HG03457 (cell line): ENCODE data around the gene HES5.
"Not testable (repeated sequence)": the region's sequence is repeated elsewhere in the genome, so short reads cannot be mapped to it uniquely, and the experiment has no call there.

Experiments used
- ATAC-seq: cut with Tn5 transposase; IDR thresholded peaks from one replicate; pipeline ENCODE4 v1.9.1; 2021; ENCODE audit warnings: moderate number of reproducible peaks; ENCODE audit not compliant: unreplicated experiment

Gene HES5, protein sequence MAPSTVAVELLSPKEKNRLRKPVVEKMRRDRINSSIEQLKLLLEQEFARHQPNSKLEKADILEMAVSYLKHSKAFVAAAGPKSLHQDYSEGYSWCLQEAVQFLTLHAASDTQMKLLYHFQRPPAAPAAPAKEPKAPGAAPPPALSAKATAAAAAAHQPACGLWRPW

DNA sequence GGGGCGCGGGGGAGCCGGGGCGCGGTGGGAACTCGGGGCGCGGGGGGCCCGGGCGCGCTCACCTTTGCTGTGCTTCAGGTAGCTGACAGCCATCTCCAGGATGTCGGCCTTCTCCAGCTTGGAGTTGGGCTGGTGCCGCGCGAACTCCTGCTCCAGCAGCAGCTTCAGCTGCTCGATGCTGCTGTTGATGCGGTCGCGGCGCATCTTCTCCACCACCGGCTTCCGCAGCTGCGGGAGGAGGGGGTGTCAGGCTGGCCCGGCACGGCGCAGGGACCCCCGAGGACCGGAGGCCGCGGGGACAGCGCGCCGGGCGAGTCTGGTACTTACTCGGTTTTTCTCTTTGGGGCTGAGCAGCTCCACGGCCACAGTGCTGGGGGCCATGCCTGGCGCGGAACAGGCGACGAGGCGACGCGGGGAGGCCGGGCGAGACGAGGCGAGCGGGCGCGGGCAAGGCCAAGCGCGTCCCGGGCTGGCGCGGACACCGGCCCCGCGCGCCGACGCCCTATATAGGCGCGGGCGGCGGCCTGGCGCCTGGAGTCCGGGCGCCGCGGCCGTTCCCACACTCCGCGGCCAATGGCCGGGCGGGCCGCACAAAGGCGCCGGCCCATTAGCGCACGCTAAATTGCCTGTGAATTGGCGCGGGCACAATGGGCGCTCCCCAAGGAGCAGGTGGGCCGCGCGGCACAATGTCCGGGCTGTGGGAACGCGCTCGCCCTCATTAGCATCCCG, at the start of gene HES5:
HES5 (minus strand) TSS at position 480 of the 729 bp plus-strand sequence; CDS start at position 381, 99 bp downstream.
- ATAC-seq = no peak

DNA sequence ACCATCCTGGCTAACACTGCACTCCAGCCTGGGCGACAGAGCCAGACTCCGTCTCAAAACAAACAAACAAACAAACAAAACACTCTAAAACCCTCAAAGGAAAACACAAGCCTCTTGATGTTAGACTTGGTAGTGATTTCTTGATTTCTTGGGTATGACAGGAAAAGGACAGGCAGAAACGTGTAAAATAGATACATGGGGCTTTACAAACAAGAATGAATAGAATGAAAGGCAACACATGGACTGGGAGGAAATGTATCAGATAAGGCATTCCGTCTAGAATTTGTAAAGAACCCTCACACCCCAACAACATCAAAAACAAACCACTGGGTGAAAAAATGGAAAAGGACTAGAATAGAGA, 48.7 kb upstream of the HES5 start:
- no peak for ATAC-seq

DNA sequence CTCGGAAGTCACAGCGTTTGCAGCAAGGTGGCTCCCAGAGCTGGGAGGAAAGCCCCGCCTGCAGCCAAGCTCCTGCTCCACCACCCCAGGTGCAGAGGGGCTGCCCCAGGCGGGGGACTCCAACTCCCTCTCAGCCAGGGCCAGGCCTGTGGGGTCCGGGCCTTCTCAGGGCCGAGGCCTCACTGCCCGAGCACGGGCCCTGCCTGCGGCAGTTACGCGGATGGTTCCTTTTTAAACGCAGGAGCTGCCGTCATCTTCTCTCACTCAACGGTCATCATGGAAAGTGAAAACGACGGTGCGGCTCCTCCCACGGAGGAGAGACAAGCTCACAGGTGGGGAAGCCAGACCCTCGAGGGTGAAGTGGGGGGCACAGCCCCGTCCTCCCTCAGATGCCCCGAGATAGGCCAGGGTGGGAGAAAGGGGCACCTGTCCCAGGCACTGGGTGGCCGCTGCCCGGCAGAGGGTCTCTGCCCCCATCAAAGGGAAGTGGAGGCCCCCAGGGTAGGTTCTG, 47.6 kb upstream of the HES5 start:
- peak; percentile 22 for ATAC-seq

DNA sequence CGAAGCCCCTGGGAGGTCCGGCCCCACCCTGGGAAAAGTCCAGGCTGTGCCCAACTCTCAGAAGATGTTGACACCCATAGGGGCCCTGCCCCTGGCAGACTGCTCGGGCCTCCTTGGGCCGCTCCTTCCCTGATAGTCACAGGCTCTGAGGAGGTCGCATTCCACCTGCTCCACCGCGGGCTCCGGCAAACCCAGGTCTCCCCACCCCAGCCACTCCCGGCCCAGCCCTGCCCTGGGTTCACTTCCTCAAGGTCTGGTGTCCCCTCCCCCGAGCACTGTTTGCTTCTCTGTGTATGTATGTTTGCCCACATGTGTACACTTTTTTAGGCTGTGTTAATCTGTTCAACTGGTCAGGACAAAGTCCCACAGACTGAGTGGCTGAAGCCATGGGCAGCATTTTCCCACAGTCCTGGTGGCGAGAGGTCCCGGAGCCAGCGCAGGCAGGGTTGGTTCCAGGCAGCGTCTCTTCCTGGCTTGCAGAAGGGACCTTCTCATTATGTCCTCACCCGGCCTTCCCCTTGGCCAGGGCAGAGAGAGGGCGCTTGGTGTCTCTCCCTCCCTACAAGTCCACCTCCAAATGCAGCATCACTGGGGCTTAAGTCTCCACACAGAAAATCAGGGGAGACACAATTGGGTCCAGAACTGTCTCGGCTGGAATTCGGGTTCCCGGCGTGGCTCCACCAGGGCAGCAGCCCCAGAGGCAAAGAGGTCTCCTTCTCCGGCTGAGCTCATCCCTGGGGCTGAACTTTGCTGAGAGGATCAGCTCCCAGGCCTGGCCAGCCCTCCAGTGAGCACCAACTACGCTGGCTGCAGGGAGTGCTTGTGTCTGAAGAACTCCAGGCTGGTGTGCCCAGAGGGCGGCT, 46.0 kb upstream of the HES5 start:
- ATAC-seq = no peak

DNA sequence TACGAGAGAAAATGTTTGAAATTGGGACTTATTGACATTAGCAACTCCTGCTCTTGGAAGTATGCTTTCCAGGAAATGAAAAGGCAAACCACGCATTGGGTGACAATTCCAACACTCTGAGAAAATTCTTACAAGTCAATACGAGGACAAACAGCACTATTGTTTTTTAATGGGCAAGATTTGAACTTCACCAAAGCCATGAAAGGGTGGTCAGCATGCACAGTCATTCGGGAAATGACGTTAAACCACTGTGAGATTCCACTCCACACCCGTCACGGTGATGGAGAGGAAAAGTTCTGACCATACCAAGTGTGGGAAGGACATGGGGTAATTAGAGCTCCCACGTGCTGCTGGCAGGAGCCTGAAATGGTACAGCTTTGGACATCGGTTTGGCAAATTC, 44.3 kb upstream of the HES5 start:
- ATAC-seq = no peak

DNA sequence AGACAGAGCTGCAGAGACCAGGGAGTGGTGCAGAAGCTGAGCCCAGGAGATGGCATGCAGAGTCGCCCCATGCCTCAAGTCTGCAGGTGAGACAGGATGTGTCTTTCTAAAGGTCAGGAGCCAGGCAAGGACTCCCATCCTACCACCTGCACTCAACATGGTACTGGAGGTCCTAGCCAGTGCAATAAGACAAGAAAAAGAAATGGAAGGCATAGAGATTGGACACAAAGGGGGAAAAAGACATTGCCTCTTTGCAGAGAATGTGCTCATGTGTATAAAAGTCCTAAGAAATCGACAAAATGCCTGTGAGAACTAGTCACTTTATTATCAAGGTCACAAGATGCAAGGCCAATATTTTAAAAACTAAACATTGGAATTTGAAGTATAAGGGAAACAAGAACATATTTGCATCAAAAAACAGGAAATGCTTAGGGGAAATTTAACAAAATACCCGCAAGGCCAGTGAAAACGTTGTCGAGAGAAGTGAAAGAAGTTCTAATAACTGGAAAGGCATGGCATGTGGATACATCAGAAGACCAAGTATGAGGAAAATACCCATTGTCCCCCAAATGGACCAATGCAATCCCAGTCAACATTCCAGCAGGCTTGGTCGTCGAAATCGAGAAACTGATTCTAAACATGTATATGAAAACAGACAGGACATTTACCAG, 43.3 kb upstream of the HES5 start:
- no peak for ATAC-seq

DNA sequence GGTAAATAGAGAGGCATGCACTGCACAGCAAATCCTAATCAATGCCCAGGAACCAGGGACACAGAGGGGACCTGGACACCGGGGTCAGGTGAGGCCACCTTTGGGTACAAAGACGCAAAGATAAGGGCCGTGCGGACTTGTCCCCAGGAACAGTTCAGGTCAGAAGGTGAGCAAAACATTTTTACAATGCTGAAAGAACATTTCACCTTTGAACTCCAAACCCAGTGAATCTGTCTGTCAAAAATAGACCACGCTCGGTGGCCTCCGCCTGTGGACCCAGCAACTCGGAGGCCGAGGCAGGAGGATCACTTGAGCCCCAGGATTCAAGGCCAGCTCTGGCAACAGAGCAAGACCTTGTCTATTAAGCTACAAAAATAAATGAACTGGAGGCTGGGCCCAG, 41.3 kb upstream of the HES5 start:
- no peak for ATAC-seq

DNA sequence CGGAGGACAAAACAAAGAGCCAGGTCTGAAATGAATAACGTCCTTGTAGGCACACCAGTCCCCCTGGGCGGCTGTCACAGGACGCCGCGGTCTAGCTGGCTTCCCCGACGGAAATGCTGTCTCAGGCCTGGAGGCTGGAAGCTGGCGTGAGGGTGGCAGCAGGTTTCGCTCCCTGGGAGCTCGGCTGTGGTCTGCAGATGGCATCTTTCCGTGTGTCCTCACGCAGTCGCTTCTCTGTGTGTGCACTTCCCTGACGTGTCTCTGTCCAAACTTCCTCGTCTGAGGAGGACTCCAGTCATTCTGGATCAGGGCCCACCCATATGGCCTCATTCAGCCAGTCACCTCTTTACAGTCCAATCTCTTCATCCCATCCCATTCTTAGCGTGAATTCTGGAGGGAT, 40.3 kb upstream of the HES5 start:
- no peak for ATAC-seq

DNA sequence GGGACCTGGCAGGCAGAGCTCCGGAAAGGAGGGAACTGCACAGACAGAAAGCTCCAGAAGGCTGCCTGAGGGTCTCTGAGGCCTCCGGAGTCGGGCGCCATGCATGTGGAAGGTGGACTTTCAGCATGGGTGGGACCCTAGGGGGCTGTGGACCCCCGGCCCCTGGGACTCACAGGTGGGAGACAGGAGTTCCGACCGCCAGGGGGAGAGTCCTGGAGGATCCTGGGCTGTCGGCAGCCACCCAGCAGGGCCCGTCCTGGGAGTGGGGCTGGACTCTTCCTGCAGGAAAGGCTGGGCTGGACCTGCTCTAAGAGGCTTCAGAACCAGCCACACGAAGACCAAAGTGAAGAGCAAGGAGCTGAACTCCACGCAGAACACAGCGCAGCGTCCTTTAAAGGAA, 39.6 kb upstream of the HES5 start:
- ATAC-seq = not testable (repeated sequence)

DNA sequence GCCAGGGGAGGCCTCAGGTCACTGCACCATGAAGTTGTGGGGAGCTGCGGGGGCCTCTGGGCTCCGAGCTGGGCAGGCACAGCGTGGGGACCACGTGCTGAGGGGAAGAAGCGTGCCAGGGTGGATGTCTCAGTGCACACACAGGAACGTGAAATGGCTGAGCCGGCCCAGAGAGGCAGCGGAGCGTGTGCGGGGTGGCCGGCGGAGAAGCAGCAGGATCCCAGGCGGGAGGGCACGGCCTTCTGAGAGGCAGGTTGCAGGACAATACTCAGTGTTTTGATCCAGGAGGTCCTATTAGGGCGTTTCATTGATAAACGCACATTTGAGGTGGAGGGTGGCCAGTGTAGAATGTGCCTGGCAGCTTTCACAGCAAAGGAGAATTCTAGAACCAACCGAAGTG, 39.0 kb upstream of the HES5 start:
- ATAC-seq = no peak

DNA sequence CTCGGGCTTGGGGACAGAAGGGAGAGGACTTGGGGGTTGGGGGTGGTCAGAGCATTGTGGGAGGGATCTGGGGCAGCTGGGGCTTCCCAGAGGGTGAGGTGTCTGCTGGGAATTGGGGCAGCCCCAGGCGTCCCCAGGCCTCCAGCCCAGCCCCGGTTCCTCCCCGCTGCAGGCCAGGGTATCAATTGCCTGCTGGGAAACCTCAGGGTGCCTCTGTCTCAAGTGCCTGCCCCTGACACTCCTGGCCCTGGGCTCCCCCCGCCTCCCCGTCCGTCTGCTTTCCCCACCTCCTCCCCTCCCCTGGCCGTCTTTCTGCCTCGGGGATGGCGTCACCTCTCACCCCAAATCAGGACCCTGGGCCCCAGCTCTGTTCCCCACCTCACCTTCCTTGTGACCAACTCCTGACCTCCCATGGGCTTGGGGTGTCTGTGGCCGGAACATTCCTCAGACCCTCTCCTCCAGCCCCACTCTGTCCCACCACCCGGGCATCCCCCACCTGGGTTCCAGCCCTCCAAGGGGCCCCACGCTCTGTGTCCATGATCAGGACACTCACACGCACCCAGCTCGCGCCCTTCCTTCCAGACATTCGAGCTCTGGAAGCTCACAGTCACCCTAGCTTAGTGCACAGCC, 38.2 kb upstream of the HES5 start:
- not testable (repeated sequence) for ATAC-seq

DNA sequence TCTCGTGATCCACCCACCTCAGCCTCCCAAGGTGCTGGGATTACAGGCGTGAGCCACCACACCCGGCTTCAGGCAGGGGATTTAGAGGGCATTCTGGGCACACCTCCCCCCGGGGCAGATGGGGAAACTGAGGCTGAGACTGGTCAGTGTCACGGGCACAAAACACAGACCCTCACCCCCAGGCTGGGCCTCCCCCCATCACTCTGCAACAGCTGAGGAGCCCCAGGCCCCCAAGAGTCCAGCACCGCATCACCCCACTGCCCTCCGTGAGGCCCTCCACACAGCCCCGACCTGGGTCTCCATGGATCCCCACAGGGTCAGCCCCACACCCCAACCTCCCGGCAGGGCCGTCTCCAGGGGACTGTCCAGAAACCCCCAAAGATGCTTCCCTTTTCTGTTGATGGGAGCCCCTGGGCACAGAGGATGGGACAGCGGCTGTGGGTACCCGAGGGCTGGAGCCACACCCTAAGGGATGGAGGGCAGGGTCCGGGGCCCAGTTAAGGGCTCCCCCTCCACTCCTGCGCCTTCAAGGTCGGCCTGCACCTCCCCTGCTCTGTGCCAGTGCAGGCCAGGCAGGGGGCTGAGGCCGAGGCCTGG, 37.1 kb upstream of the HES5 start:
- no peak for ATAC-seq

DNA sequence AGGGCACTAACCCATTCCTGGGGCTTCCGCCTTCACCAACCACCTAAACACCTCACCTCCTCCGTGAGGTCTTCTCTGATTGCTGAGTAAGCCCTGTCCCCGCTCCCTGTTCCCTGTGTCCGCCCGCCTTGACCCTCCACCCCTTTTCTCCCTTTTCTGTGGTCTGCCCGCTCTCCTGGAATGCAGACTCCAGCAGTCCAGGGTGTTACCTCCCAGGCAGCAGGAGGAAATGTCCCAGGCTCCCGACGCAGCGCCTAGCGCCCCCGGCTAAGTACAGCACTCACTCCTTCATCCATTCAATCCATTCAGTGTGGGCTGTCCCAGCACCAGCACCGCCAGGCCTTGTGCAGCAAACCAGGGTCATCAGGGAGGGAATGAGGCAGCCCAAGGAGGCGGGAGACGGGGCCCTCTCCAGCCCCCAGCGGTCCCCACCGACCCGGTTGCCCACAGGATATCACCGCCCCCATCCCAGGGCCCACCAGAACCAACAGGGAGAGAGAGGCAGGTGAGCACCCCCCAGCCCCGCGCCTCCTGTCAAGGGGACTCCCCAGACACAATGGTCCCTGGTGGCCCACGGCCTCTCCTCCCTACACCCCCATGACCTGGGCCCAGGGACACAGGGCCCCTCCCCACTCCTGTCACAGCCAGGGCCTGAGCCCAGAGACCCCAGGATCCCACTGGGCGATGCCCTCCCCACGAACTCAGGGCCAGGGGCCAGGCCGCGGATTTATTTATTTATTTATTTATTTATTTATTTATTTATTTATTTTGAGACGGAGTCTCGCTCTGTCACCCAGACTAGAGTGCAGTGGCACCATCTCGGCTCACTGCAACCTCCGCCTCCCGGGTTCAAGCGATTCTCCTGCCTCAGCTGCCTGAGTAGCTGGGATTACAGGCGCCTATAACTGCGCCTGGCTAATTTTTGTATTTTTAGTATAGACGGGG, 36.3 kb upstream of the HES5 start:
- no peak for ATAC-seq

DNA sequence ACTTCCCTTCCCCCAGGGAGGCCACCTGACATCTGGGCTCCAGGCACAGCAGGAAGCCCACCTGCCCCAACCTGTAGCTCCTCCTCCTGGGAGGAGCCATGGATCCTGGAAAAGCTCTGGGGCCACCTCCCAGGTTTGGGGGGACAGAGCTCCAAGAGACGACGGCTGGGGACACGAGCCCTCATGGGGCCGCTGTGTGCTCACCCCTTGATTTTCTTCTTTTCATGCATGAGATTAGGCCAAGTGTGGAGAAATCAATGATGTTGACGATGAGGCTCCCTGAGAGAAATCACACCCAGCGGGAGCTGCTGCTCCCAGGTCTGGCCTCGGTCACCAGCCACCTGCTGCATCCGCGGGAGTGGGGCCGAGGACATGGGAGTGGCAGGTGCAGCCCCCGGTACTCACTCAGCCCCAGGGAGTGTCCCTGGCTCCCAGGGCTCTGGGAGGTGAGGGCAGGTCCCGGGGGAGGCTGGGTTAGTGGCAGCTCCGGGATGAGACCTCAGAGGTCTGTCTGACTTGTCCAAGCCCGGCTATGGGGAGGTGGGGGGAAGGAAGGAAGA, 34.8 kb upstream of the HES5 start:
- no peak for ATAC-seq

DNA sequence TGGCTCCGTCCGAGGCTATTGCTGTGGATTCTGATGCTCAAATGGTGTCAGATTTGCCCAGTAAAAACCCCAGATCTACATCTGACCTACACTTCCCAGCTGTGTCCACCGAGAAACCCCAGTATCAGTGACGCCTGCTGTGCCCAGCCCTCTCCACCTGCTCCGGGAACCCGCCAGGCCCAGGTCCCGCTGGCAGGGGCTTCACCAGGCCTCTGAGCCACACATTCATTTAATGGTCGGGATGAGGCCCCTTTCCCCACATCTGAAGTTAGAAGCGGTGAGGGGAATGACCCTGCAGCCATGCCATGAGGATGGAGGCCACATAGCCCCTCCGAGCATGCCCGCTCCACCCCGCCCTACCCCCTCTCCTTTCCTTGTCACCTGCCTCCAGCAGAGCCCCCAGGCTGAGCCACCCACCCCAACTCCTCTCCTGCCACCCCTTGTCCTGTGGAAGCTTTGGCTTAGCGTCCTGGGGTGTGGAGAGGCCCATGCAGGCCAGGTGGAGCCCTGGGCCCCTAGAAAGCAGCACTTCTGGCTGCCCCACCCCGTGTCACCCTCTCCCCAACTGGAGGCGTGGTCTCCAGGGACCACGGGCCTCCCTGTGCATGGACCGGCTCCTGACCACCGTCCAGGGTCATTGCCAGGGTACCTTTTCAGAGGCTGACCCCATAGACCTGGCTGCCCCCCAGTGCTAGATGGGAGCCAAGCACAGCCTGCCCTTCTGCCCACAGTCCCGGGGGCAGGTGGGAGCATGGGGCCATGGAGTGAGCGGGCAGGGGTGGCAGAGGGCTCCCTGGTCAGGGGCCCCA, 34.1 kb upstream of the HES5 start:
- ATAC-seq = no peak

DNA sequence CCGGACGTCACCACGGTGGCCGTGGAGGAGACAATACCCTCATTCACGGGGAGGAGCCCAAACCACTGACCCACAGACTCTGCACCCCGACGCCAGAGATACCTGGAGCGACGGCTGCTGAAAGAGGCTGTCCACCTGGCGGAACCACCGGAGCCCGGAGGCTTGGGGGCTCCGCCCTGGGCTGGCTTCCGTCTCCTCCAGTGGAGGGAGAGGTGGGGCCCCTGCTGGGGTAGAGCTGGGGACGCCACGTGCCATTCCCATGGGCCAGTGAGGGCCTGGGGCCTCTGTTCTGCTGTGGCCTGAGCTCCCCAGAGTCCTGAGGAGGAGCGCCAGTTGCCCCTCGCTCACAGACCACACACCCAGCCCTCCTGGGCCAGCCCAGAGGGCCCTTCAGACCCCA, 33.1 kb upstream of the HES5 start:
- no peak for ATAC-seq

DNA sequence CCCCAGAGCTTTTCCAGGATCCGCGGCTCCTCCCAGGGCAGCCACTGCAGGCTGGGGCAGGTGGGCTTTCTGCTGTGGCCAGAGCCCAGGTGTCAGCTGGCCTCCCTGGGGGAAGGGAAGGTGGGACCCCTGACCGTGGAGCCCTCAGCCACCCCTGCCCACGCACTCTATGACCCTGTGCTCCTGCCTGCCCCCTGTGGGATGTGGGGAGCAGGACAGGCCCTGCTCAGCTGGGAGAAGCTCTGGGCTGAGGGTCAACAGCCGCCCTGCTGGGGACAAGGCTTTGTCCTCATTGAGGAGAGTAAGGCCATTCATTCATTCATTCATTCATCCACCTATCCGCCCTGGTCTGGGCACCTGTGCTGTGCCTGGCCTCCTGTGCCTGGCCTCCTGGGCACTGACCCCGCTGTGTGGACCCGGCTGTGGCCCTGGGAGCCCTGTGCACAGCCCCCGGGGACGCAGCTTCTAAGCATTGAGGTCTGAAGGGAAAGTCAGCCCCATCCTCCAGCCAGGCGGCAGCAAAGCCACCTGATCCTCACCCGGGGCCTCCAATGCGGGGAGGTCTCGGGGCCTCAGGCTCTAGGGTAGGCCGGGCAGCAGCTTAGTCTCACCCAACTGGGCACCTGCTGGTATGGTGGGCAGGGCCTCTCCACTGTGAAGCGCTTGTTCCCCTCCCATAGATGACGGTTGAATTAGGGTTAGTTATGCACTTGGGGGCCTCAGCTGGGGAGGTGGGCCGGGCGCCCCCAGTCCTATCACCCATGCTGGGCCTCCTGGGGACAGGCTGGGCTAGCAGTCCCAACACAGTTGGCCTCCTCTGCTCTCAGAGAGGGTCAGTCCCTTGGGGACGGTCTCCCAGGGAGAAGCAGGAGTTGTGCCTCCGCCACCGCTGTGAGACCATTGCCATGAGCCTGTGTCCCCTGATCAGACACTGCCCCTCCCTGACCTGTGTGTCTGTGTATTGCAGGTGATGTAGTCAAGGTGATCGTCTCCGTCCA, 32.1 kb upstream of the HES5 start:
- ATAC-seq = no peak
